SK-N-SH treated with all-trans-retinoic acid at 6 μM for 48 hours (cell line): ENCODE results near the gene PGPEP1.

ENCODE experiments used
- BACH2 ChIP-seq: fragments of 250-450 bp; sonication (Bioruptor Pico); IDR thresholded peaks from 2 replicates; pipeline ENCODE4 v1.9.0; 2021; ENCODE audit warnings: mild to moderate bottlenecking, borderline replicate concordance
- TCF4 ChIP-seq: fragments of 250-450 bp; sonication (Bioruptor Pico); IDR thresholded peaks from 2 replicates; pipeline ENCODE4 v1.8.0; 2021; ENCODE audit warnings: mild to moderate bottlenecking, moderate library complexity, borderline replicate concordance
- ZFP30 ChIP-seq: fragments of 450-650 bp; formaldehyde crosslinking; IDR thresholded peaks from 2 replicates; pipeline ENCODE4 v1.5.0; 2022; ENCODE audit warnings: mild to moderate bottlenecking, moderate library complexity
- TF ChIP-seq, protein P1 (sequence below): fragments of 250-450 bp; sonication (Bioruptor Pico); IDR thresholded peaks from 2 replicates; pipeline ENCODE4 v1.5.0; 2020; ENCODE audit warnings: mild to moderate bottlenecking, moderate library complexity

DNA sequence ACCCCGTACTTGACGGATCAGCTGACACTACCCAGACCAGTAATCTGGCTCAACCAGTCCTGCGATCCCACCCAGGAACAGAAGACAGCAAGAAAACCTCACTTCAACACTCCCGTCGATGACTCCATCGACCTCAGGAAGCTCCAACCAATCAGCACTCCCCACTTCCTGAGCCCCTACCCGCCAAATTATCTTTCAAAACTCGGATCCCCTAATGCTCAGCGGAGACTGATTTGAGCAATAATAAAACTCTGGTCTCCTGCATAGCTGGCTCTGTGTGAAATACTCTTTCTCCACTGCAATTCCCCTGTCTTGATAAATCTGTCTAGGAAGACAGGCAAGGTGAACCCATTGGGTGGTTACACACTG, 18.7 kb upstream of the PGPEP1 start:
- TF ChIP-seq, protein P1, sequence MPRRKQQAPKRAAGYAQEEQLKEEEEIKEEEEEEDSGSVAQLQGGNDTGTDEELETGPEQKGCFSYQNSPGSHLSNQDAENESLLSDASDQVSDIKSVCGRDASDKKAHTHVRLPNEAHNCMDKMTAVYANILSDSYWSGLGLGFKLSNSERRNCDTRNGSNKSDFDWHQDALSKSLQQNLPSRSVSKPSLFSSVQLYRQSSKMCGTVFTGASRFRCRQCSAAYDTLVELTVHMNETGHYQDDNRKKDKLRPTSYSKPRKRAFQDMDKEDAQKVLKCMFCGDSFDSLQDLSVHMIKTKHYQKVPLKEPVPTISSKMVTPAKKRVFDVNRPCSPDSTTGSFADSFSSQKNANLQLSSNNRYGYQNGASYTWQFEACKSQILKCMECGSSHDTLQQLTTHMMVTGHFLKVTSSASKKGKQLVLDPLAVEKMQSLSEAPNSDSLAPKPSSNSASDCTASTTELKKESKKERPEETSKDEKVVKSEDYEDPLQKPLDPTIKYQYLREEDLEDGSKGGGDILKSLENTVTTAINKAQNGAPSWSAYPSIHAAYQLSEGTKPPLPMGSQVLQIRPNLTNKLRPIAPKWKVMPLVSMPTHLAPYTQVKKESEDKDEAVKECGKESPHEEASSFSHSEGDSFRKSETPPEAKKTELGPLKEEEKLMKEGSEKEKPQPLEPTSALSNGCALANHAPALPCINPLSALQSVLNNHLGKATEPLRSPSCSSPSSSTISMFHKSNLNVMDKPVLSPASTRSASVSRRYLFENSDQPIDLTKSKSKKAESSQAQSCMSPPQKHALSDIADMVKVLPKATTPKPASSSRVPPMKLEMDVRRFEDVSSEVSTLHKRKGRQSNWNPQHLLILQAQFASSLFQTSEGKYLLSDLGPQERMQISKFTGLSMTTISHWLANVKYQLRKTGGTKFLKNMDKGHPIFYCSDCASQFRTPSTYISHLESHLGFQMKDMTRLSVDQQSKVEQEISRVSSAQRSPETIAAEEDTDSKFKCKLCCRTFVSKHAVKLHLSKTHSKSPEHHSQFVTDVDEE (CRISPR knock-in tag), result no peak
- TF ChIP-seq BACH2 (CRISPR knock-in tag) (no peak), ZFP30 (CRISPR knock-in tag) (no peak), TCF4 (no peak)
